Left lung (tissue), 10 donors: Measurements from ENCODE around the gene FMN1. TPM values are rescaled to one million over a fixed set of nuclear protein-coding genes. Genes with fewer than 3 reads are reported as not detected.

Experiments used
- ATAC-seq: fragments of 200-7000 bp; cut with Tn5 transposase; one replicate; pipeline ENCODE4 v1.9.1; 2020; ENCODE audit warnings: moderate library complexity
- DNase-seq, 4 donors: peaks; one replicate each; pipeline ENCODE4 v3.0.0-alpha.2; 2013 to 2020
- H3K27ac ChIP-seq, 2 donors: fragments of 200-600 bp; sonication (generic) in 1 of 2; one replicate each; pipeline versions ENCODE4 v1.5.0 to v1.8.0; 2020 to 2021
- H3K27me3 ChIP-seq, 2 donors: fragments of 200-600 bp; sonication (generic) in 1 of 2; one replicate each; pipeline versions ENCODE4 v1.5.0 to v1.8.0; 2020 to 2021
- H3K36me3 ChIP-seq, 2 donors: fragments of 200-600 bp; sonication (generic) in 1 of 2; one replicate each; pipeline versions ENCODE4 v1.5.0 to v1.8.0; 2020 to 2021
- H3K4me1 ChIP-seq, 2 donors: fragments of 200-600 bp; one replicate each; pipeline ENCODE4 v1.8.0; 2021
- H3K4me3 ChIP-seq, 2 donors: fragments of 200-600 bp; sonication (generic) in 1 of 2; one replicate each; pipeline versions ENCODE4 v1.5.0 to v1.8.0; 2020 to 2021; ENCODE audit warnings: mild to moderate bottlenecking in 1 of 2
- H3K9me3 ChIP-seq, 2 donors: fragments of 200-600 bp; sonication (generic) in 1 of 2; one replicate each; pipeline versions ENCODE4 v1.5.0 to v1.8.0; 2020 to 2021
- CTCF ChIP-seq, 2 donors: fragments of 200-600 bp; sonication (generic) in 1 of 2; IDR thresholded peaks; one replicate each; pipeline versions ENCODE4 v1.5.0 to v1.8.0; 2021; ENCODE audit warnings: antibody characterized with exemption in 2 of 2
- intact Hi-C, 2 donors: fragments of 100-400 bp; cut with DNase I; formaldehyde crosslinking; loops; one replicate each; pipeline versions ENCODE4 v1.11.2 to v1.14.2; 2022
- polyA plus RNA-seq, 6 donors: library from polyadenylated mRNA; unstranded; fragments of 120-200 nt; gene quantifications; one replicate each; pipeline ENCODE4 v1.2.1, GENCODE V29; 2013; ENCODE audit not compliant: insufficient read length in 6 of 6
- total RNA-seq, 2 donors: library from RNA; stranded (reverse); fragmentation: NEBNext Ultra II Directional; extraction: Animal tissue kit (Norgen Biotek cat#: 25700); gene quantifications; one replicate each; pipeline ENCODE4 v1.2.1, GENCODE V29; 2021
- donor health status: DM: no; HTN: yes; CAD: no.
- donor health status: DM: no; HTN: no; CAD: no.

The FMN1 gene
- total and polyA plus RNA-seq, 8 donors, result 4.6 to 45.2 (median 8.4) TPM

GRCh38 chr15:32766101-32766500 lies 428.4 kb downstream of the FMN1 start:
- Histone ChIP-seq H3K4me3 (no peak overlapping the region), H3K36me3 (no peaks in the 10 kb centered on the region), H3K27me3 (no peaks in the 10 kb centered on the region), H3K9me3 (no peaks in the 10 kb centered on the region), H3K27ac (no peak overlapping the region), H3K4me1 (no peaks in the 10 kb centered on the region)
- ATAC-seq, result no peak
- no peak for TF ChIP-seq CTCF (IDR thresholded peaks at IDR 0.05)
- intact Hi-C loops, result no loop called here
- no peak for DNase-seq

- intact Hi-C loops, result no loop called here
- TF ChIP-seq CTCF (IDR thresholded peaks at IDR 0.05), result no peak
- ATAC-seq, result no peak
- Histone ChIP-seq H3K27ac (no peak overlapping the region), H3K9me3 (no peaks in the 10 kb centered on the region), H3K4me3 (no peak overlapping the region), H3K27me3 (no peaks in the 10 kb centered on the region), H3K4me1 (no peaks in the 10 kb centered on the region), H3K36me3 (no peaks in the 10 kb centered on the region)
- DNase-seq, result no peak
Measured at GRCh38 chr15:32765236-32765635, 429.3 kb downstream of the FMN1 start.

GRCh38 chr15:32763295-32763694 lies 431.2 kb downstream of the FMN1 start:
- no peak for ATAC-seq

GRCh38 chr15:32757426-32757825 lies 437.1 kb downstream of the FMN1 start:
- no peak for DNase-seq
- intact Hi-C loops, result no loop called here
- no peak for TF ChIP-seq CTCF (IDR thresholded peaks at IDR 0.05)
- H3K4me3 ChIP-seq, result no peak overlapping the region
- no peaks in the 10 kb centered on the region for H3K36me3 ChIP-seq
- H3K4me1 ChIP-seq, result no peaks in the 10 kb centered on the region
- no peak for ATAC-seq
- no peaks in the 10 kb centered on the region for H3K27me3 ChIP-seq
- H3K9me3 ChIP-seq, result no peaks in the 10 kb centered on the region
- no peak overlapping the region for H3K27ac ChIP-seq

More at GRCh38 chr15:32763295-32763694, 431.2 kb downstream of the FMN1 start:
- TF ChIP-seq CTCF (IDR thresholded peaks at IDR 0.05), result no peak
- Histone ChIP-seq H3K4me1 (no peaks in the 10 kb centered on the region), H3K27ac (no peak overlapping the region), H3K9me3 (no peaks in the 10 kb centered on the region), H3K27me3 (no peaks in the 10 kb centered on the region), H3K36me3 (no peaks in the 10 kb centered on the region), H3K4me3 (no peak overlapping the region)
- DNase-seq, result no peak
- intact Hi-C loops, result no loop called here

GRCh38 chr15:32750979-32751378 lies 443.5 kb downstream of the FMN1 start:
- no peak for TF ChIP-seq CTCF (IDR thresholded peaks at IDR 0.05)
- ATAC-seq (no peak), DNase-seq (no peak)
- no peak overlapping the region for H3K4me3 ChIP-seq
- intact Hi-C loops, result no loop called here
- H3K27ac ChIP-seq, result no peak overlapping the region
- no peaks in the 10 kb centered on the region for H3K36me3 ChIP-seq
- no peaks in the 10 kb centered on the region for H3K27me3 ChIP-seq
- H3K4me1 ChIP-seq, result no peaks in the 10 kb centered on the region
- no peaks in the 10 kb centered on the region for H3K9me3 ChIP-seq
